ENCODE results near the gene STX18. TPM values are rescaled to one million over a fixed set of nuclear protein-coding genes. Genes with fewer than 3 reads are reported as not detected.
A peak's percentile ranks its signal among the peaks of the same experiment; 100 is the strongest.

The STX18 gene
- total and polyA plus RNA-seq, 2 of the 13 experiments (the other 11 are each of a cell fraction or from before 2014, with no cell fraction given), result 23.9 to 37.1 TPM

DNA sequence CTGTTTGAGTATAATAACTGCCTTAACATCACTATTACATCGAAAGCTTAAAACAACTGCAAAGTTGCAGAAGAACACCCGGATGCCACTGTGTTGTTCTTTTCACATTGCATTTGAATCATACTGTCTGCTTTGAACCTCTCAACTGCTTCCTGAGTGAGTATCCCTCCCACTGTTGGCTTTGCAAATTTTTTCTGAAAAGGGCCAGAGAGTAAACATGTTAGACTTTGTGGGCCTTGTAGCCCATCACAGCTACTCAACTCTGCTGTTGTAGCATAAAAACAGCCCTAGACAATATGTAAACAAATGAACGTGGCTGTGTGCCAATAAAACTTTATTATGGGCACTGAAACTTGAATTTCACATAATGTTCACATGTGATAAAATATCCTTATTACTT lies 78.9 kb downstream of the STX18 start (continued):
- TF ChIP-seq, protein P1, sequence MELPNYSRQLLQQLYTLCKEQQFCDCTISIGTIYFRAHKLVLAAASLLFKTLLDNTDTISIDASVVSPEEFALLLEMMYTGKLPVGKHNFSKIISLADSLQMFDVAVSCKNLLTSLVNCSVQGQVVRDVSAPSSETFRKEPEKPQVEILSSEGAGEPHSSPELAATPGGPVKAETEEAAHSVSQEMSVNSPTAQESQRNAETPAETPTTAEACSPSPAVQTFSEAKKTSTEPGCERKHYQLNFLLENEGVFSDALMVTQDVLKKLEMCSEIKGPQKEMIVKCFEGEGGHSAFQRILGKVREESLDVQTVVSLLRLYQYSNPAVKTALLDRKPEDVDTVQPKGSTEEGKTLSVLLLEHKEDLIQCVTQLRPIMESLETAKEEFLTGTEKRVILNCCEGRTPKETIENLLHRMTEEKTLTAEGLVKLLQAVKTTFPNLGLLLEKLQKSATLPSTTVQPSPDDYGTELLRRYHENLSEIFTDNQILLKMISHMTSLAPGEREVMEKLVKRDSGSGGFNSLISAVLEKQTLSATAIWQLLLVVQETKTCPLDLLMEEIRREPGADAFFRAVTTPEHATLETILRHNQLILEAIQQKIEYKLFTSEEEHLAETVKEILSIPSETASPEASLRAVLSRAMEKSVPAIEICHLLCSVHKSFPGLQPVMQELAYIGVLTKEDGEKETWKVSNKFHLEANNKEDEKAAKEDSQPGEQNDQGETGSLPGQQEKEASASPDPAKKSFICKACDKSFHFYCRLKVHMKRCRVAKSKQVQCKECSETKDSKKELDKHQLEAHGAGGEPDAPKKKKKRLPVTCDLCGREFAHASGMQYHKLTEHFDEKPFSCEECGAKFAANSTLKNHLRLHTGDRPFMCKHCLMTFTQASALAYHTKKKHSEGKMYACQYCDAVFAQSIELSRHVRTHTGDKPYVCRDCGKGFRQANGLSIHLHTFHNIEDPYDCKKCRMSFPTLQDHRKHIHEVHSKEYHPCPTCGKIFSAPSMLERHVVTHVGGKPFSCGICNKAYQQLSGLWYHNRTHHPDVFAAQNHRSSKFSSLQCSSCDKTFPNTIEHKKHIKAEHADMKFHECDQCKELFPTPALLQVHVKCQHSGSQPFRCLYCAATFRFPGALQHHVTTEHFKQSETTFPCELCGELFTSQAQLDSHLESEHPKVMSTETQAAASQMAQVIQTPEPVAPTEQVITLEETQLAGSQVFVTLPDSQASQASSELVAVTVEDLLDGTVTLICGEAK (IDR thresholded peaks at IDR 0.05), result peak; percentile 75
- TF ChIP-seq, protein P1 (CRISPR knock-in tag; IDR thresholded peaks at IDR 0.05), result peak; percentile 99
- TF ChIP-seq MEIS2 (CRISPR knock-in tag; IDR thresholded peaks at IDR 0.05), result no peak
- TF ChIP-seq RXRA (CRISPR knock-in tag; IDR thresholded peaks at IDR 0.05), result no peak
- TF ChIP-seq ZNF746 (CRISPR knock-in tag; IDR thresholded peaks at IDR 0.05), result no peak
- TF ChIP-seq SP5 (CRISPR knock-in tag; IDR thresholded peaks at IDR 0.05; ENCODE audit: borderline replicate concordance, low read depth), result peak; percentile 94
- peak; percentile 50; the same call in 1 of the 2 replicates for TF ChIP-seq CREM (IDR thresholded peaks at IDR 0.05)
- TF ChIP-seq CREM (CRISPR knock-in tag; IDR thresholded peaks at IDR 0.05), result no peak
- no peak for TF ChIP-seq KDM6A (CRISPR knock-in tag; IDR thresholded peaks at IDR 0.05; ENCODE audit: low read depth)

Data from HepG2 (cell line).